Measurements from ENCODE around the gene GRAMD1B. TPM values are rescaled to one million over a fixed set of nuclear protein-coding genes. Genes with fewer than 3 reads are reported as not detected.

GRAMD1B gene
- total RNA-seq, 1 donor from 2014 or later = 6.0 TPM

GRCh38 chr11:123585206-123585605, 155.1 kb downstream of the GRAMD1B start:
- TF ChIP-seq CTCF (conservative IDR thresholded peaks at IDR 0.05; ENCODE audit: low read depth, low read length) = no peak
- no peak overlapping the region for H3K4me3 ChIP-seq (ENCODE audit: low read depth, low read length)
- no peak for DNase-seq (ENCODE audit: low read depth)

DNA sequence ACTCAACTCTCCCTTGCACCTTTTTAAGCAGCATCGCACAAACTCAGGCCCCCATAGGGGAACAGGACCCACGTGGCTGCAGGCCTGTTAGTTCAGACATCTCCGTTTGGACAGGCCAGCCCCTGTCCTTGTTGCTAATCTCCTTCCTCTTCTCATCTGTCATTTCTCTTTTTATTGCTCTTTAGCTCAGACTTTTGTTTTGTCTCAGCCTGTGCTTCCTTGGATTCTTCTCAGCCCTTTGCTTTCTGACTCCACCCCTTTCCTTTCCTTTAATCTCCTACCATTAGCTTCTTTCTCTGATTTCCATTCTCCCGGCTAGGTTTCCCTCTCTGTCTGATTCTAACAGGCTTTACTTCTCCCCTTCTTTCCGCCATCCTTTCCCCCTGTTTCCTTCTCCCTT, 155.6 kb downstream of the GRAMD1B start:
- DNase-seq (ENCODE audit: low read depth) = no peak
- H3K4me3 ChIP-seq (ENCODE audit: low read depth, low read length) = no peak overlapping the region
- TF ChIP-seq CTCF (conservative IDR thresholded peaks at IDR 0.05; ENCODE audit: low read depth, low read length) = no peak

DNA sequence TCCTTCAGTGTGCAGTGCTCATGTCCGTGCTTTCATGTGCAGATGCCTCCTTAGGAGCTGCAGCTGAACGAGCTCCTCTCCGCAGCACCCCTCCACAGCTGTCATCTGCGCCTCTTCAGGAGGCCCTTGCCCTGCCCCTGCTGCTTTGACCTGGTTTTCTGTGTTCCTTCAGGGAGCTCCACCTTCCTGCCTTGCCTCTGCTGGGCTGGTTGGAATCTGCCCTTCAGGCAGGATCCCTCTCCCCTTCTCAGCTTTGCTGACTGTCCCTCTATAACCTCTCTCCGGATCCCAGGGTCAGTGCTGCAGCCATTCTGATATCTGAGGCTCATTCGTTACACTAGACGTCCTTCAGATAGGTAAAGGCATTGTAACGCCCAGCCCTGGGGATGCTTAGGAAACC, 156.5 kb downstream of the GRAMD1B start:
- no peak for TF ChIP-seq CTCF (conservative IDR thresholded peaks at IDR 0.05; ENCODE audit: low read depth, low read length)
- H3K4me3 ChIP-seq (ENCODE audit: low read depth, low read length) = no peak overlapping the region
- no peak for DNase-seq (ENCODE audit: low read depth)

DNA sequence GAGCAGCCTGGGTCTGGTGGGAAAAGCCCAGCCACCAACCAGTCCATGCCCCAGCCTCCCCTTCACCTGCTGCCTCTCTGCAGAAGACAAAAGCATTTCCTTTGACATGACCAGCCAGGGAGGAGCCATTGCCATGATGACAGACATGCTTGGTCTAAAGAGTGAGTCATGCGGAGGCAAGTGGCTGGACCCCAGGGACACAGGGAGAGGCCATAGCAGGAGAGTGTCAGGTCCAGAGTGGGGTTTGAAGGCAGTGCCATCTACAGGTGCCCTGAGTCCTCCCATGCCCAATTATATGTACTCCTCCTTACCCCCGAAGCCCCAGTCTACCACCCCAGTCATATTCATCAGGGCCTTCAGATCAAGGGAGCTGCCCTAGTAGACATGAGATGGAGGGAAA, 157.0 kb downstream of the GRAMD1B start:
- no peak for DNase-seq (ENCODE audit: low read depth)
- TF ChIP-seq CTCF (conservative IDR thresholded peaks at IDR 0.05; ENCODE audit: low read depth, low read length) = no peak
- no peak overlapping the region for H3K4me3 ChIP-seq (ENCODE audit: low read depth, low read length)

DNA sequence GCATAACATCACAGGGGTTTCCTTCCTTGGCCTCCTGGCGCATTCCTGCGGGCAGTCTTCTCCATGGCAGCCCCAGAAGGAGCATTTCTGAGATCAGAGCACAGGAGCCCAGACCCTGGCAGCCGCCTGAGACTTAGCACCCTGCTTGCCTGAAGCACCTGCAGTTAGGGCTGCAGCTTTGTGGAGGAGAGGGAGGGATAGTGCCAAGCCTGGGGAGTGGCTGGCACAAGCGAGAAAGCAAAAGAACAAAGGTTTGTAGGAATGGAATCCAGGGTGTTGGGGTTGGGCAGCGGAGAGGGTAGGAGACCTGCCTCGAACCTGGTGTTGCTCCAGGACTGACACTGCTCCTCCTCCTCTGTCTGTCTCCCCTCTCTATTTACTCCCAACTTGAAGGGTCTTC, 157.5 kb downstream of the GRAMD1B start:
- no peak overlapping the region for H3K4me3 ChIP-seq (ENCODE audit: low read depth, low read length)
- no peak for DNase-seq (ENCODE audit: low read depth)
- no peak for TF ChIP-seq CTCF (conservative IDR thresholded peaks at IDR 0.05; ENCODE audit: low read depth, low read length)

DNA sequence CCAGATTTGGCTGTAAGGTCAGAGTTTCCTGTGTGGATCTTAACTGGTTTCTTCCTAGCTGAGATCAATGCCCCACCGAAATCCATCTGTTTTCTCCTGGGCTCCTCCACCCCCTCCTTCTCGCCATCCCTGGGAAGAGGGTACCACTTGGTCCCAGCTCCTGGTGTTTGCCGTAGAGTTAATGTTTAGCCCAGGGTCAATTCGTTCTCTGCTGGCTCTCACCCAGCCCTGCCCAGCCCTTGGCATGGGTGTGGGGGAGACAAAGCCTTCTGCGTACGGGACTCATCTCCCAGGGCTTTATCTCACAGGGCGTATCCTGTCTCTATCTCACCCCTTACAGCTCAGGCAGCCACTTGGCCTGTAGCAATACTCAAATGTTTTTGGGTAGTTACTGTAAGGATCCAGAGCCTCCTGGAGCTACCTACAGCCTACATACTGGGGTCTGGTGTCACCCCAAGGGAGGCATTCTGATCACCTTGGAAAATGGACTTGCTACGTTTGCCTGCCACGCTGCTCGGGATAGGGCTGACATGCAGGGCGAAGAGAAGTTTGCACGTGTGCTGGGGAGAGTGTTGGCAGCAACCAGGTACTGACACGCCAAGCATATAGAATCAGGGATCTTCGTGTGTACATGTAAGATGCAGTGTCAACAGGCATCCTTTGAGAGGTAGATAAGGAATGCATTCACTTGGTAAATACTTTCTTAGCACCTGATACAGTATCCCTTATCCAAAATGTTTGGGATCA, 158.2 kb downstream of the GRAMD1B start:
- no peak for DNase-seq (ENCODE audit: low read depth)
- TF ChIP-seq CTCF (conservative IDR thresholded peaks at IDR 0.05; ENCODE audit: low read depth, low read length) = no peak
- H3K4me3 ChIP-seq (ENCODE audit: low read depth, low read length) = no peak overlapping the region

DNA sequence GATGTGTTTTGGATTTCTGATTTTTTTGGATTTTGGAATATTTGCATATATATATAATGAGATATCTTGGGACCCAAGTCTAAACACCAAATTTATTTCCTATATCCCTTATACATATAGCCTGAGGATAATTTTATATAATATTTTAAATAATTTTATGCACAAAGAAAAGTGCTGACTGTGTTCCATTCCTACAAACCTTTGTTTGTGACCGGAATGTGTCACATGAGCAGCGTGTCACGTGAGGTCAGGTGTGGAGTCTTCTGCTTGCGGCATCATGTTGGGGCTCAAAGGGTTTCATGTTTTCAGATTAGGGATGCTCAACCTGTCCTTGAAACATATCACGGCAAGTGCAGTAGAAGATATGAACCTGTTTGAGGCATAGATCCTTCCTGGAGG, 158.8 kb downstream of the GRAMD1B start:
- DNase-seq (ENCODE audit: low read depth) = no peak
- no peak for TF ChIP-seq CTCF (conservative IDR thresholded peaks at IDR 0.05; ENCODE audit: low read depth, low read length)
- H3K4me3 ChIP-seq (ENCODE audit: low read depth, low read length) = no peak overlapping the region
